ENCODE measurements around the gene CYP2D6. TPM values are rescaled to one million over a fixed set of nuclear protein-coding genes. Genes with fewer than 3 reads are reported as not detected.
"Not testable (repeated sequence)": the region's sequence is repeated elsewhere in the genome, so short reads cannot be mapped to it uniquely, and the experiment has no call there.

CYP2D6 gene
- total RNA-seq, 1 experiment from 2014 or later: 0.21 TPM

GRCh38 chr22:42116848-42117424 is 13.7 kb downstream of the CYP2D6 start:
- DNase-seq (ENCODE audit: low read depth, low spot score): peak; percentile 46
- in situ Hi-C loops (cut with HindIII; ENCODE audit: low pct_unique_long_range_greater_than_20kb, low sequenced_read_pairs): no loop called here

GRCh38 chr22:42115420-42115830 is 15.2 kb downstream of the CYP2D6 start:
- in situ Hi-C loops (cut with HindIII; ENCODE audit: low pct_unique_long_range_greater_than_20kb, low sequenced_read_pairs); DNase-seq (ENCODE audit: low read depth, low spot score): not testable (repeated sequence)

- in situ Hi-C loops (cut with HindIII; ENCODE audit: low pct_unique_long_range_greater_than_20kb, low sequenced_read_pairs): no loop called here
- DNase-seq (ENCODE audit: low read depth, low spot score): peak; percentile 73
These were observed 15.9 kb downstream of the CYP2D6 start for GRCh38 chr22:42114721-42115120.

GRCh38 chr22:42112793-42113192 is 17.8 kb downstream of the CYP2D6 start:
- DNase-seq (ENCODE audit: low read depth, low spot score): peak; percentile 43
- in situ Hi-C loops (cut with HindIII; ENCODE audit: low pct_unique_long_range_greater_than_20kb, low sequenced_read_pairs): not testable (repeated sequence)

GRCh38 chr22:42111798-42112197 is 18.8 kb downstream of the CYP2D6 start:
- in situ Hi-C loops (cut with HindIII; ENCODE audit: low pct_unique_long_range_greater_than_20kb, low sequenced_read_pairs): no loop called here
- peak; percentile 22 for DNase-seq (ENCODE audit: low read depth, low spot score)

- in situ Hi-C loops (cut with HindIII; ENCODE audit: low pct_unique_long_range_greater_than_20kb, low sequenced_read_pairs): no loop called here
These were observed 21.8 kb downstream of the CYP2D6 start for GRCh38 chr22:42108848-42109247.

GRCh38 chr22:42104332-42104860 is 26.2 kb downstream of the CYP2D6 start:
- DNase-seq (ENCODE audit: low read depth, low spot score); in situ Hi-C loops (cut with HindIII; ENCODE audit: low pct_unique_long_range_greater_than_20kb, low sequenced_read_pairs): not testable (repeated sequence)

More at GRCh38 chr22:42108848-42109247, 21.8 kb downstream of the CYP2D6 start:
- DNase-seq (ENCODE audit: low read depth, low spot score): no peak

GRCh38 chr22:42101199-42101598 is 29.4 kb downstream of the CYP2D6 start:
- DNase-seq (ENCODE audit: low read depth, low spot score): no peak

GRCh38 chr22:42091455-42091782 is 39.2 kb downstream of the CYP2D6 start:
- in situ Hi-C loops (cut with HindIII; ENCODE audit: low pct_unique_long_range_greater_than_20kb, low sequenced_read_pairs): no loop called here
- no peak for DNase-seq (ENCODE audit: low read depth, low spot score)

More at GRCh38 chr22:42101199-42101598, 29.4 kb downstream of the CYP2D6 start:
- in situ Hi-C loops (cut with HindIII; ENCODE audit: low pct_unique_long_range_greater_than_20kb, low sequenced_read_pairs): no loop called here

GRCh38 chr22:42090596-42091454 is 39.8 kb downstream of the CYP2D6 start, which contains the start of gene NDUFA6:
Gene NDUFA6, minus strand, starts transcription at chr22:42090772. Its CDS starts 28 bp downstream, at chr22:42090744.
- in situ Hi-C loops (cut with HindIII; ENCODE audit: low pct_unique_long_range_greater_than_20kb, low sequenced_read_pairs): no loop called here
- DNase-seq (ENCODE audit: low read depth, low spot score): peak; percentile 100

GRCh38 chr22:42086051-42086450 is 44.6 kb downstream of the CYP2D6 start:
- DNase-seq (ENCODE audit: low read depth, low spot score): no peak
- in situ Hi-C loops (cut with HindIII; ENCODE audit: low pct_unique_long_range_greater_than_20kb, low sequenced_read_pairs): no loop called here

- in situ Hi-C loops (cut with HindIII; ENCODE audit: low pct_unique_long_range_greater_than_20kb, low sequenced_read_pairs): no loop called here
- DNase-seq (ENCODE audit: low read depth, low spot score): no peak
These were observed 45.7 kb downstream of the CYP2D6 start for GRCh38 chr22:42084874-42085273.

- no peak for DNase-seq (ENCODE audit: low read depth, low spot score)
- in situ Hi-C loops (cut with HindIII; ENCODE audit: low pct_unique_long_range_greater_than_20kb, low sequenced_read_pairs): no loop called here
These were observed 47.5 kb downstream of the CYP2D6 start for GRCh38 chr22:42083119-42083518.

- DNase-seq (ENCODE audit: low read depth, low spot score): peak; percentile 48
- in situ Hi-C loops (cut with HindIII; ENCODE audit: low pct_unique_long_range_greater_than_20kb, low sequenced_read_pairs): no loop called here
These were observed 50.3 kb downstream of the CYP2D6 start for GRCh38 chr22:42080287-42080686.

GRCh38 chr22:42079319-42080251 is 51.0 kb downstream of the CYP2D6 start, which contains the start of gene SMDT1:
Gene SMDT1, plus strand, starts transcription at chr22:42079700. Its CDS starts 69 bp downstream, at chr22:42079769.
- DNase-seq (ENCODE audit: low read depth, low spot score): peak; percentile 98
- in situ Hi-C loops (cut with HindIII; ENCODE audit: low pct_unique_long_range_greater_than_20kb, low sequenced_read_pairs): no loop called here

GRCh38 chr22:42078469-42079318 is 51.9 kb downstream of the CYP2D6 start:
- DNase-seq (ENCODE audit: low read depth, low spot score): no peak
- in situ Hi-C loops (cut with HindIII; ENCODE audit: low pct_unique_long_range_greater_than_20kb, low sequenced_read_pairs): no loop called here
